Activated B cell treated with CpG ODN at 0.5 μM for 24 hours (primary cell): Measurements from ENCODE around the gene MGMT. TPM values are rescaled to one million over a fixed set of nuclear protein-coding genes. Genes with fewer than 3 reads are reported as not detected.

ENCODE experiments used
- ATAC-seq: fragments of 200-7000 bp; cut with Tn5 transposase; one replicate; pipeline ENCODE4 v1.10.0; 2021; ENCODE audit warnings: low read depth, mild to moderate bottlenecking, moderate library complexity
- CTCF ChIA-PET: fragments of 350-600 bp; sonication (Branson Sonifier 250); formaldehyde crosslinking; loops from one replicate; lab custom pipeline; 2021; ENCODE audit warnings: antibody characterized with exemption; lab: Charles Lee
- POLR2A ChIA-PET: fragments of 350-600 bp; sonication (Branson Sonifier 250); formaldehyde crosslinking; loops from one replicate; lab custom pipeline; 2021; ENCODE audit warnings: antibody characterized with exemption; lab: Charles Lee
- DNase-seq: peaks from one replicate; pipeline ENCODE4 v3.0.0; 2022
- H3K27ac Mint-ChIP-seq: one replicate; pipeline ENCODE4 v1.8.0; 2020; ENCODE audit warnings: mixed read lengths
- H3K27me3 Mint-ChIP-seq: one replicate; pipeline ENCODE4 v1.8.0; 2021; ENCODE audit warnings: mixed read lengths
- H3K36me3 Mint-ChIP-seq: one replicate; pipeline ENCODE4 v1.8.0; 2021; ENCODE audit warnings: low read depth, mixed read lengths
- H3K4me1 Mint-ChIP-seq: one replicate; pipeline ENCODE4 v1.8.0; 2021; ENCODE audit warnings: mixed read lengths
- H3K4me3 Mint-ChIP-seq: one replicate; pipeline ENCODE4 v1.8.0; 2020; ENCODE audit warnings: mild to moderate bottlenecking, mixed read lengths
- H3K9me3 Mint-ChIP-seq: one replicate; pipeline ENCODE4 v1.8.0; 2020; ENCODE audit warnings: mixed read lengths
- CTCF ChIP-seq: fragments of 200-600 bp; IDR thresholded peaks from one replicate; pipeline ENCODE4 v1.8.0; 2022; ENCODE audit warnings: antibody characterized with exemption, mild to moderate bottlenecking
- intact Hi-C: fragments of 100-400 bp; cut with micrococcal nuclease; formaldehyde crosslinking; loops from one replicate; pipeline ENCODE4 v1.15.1; 2024
- total RNA-seq: library from RNA; stranded (reverse); gene quantifications from 2 replicates; pipeline ENCODE4 v1.2.3, GENCODE V29; 2022

MGMT gene
- total RNA-seq, 1 donor from 2014 or later, result 25.8 TPM

DNA sequence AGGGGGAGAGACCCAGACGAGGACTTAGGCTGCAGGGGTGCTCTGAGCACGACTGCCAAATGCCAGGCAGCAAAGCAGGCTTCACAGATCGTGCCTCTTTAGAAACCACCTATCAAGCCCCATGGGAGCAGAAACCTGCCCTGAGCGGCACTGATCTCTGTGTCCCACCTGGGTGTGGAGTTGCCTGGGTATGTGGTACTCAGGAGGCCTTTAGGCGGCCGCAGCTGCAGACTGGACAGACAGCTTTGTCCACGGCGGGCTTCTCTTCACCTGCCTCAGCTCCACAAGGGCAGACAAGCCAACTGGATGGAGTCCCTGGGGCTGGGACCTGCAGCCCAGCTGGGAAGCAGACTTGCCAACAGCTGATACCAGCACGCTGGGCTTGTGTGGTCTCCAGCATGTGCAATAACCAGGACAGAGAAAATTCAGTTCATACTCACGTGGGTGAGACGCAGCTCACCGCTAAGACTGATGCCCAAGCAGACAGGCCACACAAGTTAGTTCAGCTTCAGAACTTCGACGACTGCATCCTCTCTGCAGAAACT, 333.8 kb downstream of the MGMT start:
- no peaks in the 10 kb centered on the region for H3K36me3 Mint-ChIP-seq
- intact Hi-C loops, result no loop called here
- peaks cover 21% of the 10 kb centered on the region for H3K9me3 Mint-ChIP-seq
- ATAC-seq (no peak), DNase-seq (no peak)
- H3K4me1 Mint-ChIP-seq, result no peaks in the 10 kb centered on the region
- ChIA-PET CTCF (no interaction called here), POLR2A (no interaction called here)
- H3K4me3 Mint-ChIP-seq, result no peak overlapping the region
- no peak for TF ChIP-seq CTCF
- H3K27me3 Mint-ChIP-seq, result no peaks in the 10 kb centered on the region
- H3K27ac Mint-ChIP-seq, result no peak overlapping the region

DNA sequence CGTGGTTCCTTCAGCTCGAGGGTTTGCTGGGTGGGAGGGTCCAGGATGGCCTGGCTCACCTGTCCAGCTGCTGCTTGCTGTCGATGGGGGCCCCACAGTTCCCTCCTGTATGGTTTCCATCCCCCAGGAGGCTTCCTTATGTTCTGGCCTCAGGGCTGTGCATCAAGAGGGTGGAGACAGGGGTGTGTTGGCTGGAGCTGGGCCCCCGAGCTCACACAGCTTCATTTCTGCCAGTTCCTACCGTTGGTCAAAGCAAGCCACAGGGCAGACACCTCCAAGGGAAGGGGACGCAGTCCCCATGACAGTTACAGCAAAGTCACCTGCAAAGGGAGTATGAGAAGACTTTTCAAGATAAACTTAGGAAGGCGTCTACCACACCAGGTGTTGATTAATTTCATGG, 340.2 kb downstream of the MGMT start:
- no peak for TF ChIP-seq CTCF
- no peak for DNase-seq
- no peak for ATAC-seq
- no peak overlapping the region for H3K27ac Mint-ChIP-seq
- no peaks in the 10 kb centered on the region for H3K36me3 Mint-ChIP-seq
- CTCF ChIA-PET, result no interaction called here
- no peaks in the 10 kb centered on the region for H3K4me1 Mint-ChIP-seq
- H3K9me3 Mint-ChIP-seq, result peaks cover 25% of the 10 kb centered on the region
- H3K4me3 Mint-ChIP-seq, result no peak overlapping the region
- intact Hi-C loops, result no loop called here
- no peaks in the 10 kb centered on the region for H3K27me3 Mint-ChIP-seq
- POLR2A ChIA-PET, result no interaction called here

DNA sequence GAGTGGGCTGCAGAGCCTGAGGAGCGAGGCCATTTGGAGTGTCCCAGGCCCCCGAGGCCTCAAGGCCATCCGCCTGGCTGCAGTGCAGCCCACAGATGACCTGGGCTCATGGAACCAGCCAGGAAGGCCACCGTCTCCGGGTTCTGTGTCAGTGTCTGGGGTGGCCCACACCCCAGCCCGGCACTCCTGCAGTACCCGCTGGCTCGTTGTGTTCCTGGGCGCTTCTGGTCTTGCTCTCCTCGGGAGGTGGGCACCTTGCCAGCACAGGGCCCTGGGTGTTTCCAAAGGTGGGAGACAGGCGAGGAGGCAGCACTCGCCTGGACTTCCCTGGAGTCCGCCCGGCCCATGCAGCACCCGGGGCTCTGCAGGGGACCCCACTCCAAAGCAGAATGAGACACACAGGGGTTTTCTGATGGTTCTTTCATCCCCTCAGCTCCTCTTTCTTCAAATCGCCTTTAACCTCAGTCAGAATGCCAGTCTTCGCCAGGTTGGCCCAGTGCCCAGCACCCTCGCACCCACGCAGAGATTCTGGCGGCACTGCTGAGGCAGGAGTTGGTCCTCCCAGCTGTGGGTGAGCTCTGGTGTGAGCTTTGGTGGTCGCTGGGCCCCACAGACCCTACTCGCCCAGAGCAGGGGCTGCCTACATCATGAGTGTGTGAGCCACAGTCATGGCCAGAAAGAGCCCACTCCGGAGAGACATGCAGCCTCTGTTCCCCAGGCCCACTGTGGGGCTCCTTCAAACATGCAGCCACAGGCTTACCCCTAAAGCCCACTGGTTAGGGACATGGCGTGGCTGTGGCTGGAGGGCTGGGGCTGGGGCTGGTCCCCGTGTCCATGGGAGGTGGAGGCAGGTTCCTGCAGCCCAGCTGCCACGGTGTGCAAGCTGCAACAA, 341.3 kb downstream of the MGMT start:
- no peaks in the 10 kb centered on the region for H3K27me3 Mint-ChIP-seq
- no peaks in the 10 kb centered on the region for H3K36me3 Mint-ChIP-seq
- POLR2A ChIA-PET, result no interaction called here
- H3K27ac Mint-ChIP-seq, result no peak overlapping the region
- H3K9me3 Mint-ChIP-seq, result peaks cover 24% of the 10 kb centered on the region
- no peak overlapping the region for H3K4me3 Mint-ChIP-seq
- no peak for TF ChIP-seq CTCF
- ATAC-seq (no peak), DNase-seq (no peak)
- intact Hi-C loops, result no loop called here
- no peaks in the 10 kb centered on the region for H3K4me1 Mint-ChIP-seq
- CTCF ChIA-PET, result no interaction called here

DNA sequence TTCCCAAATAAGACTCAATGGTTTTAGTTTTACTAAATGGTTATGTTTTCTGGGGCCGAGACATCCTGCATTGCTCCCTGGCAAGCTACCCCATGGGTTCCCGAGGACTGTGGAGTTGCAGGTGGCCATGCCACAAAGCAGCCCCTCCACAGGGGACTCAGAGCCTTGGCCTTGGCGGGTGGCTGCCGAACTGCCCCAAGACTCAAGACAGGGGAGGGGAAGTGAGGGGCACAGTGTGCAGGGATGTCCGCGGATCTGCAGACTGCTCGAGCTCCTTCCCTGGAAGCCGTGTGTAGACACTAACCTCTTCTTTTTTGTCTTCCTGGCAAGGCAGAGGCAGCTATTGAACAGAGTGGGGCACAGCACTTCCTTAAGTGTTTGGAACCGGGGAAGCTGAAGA, 342.4 kb downstream of the MGMT start:
- Mint-ChIP-seq H3K4me1 (no peaks in the 10 kb centered on the region), H3K4me3 (no peak overlapping the region), H3K36me3 (no peaks in the 10 kb centered on the region), H3K9me3 (peaks cover 13% of the 10 kb centered on the region), H3K27me3 (no peaks in the 10 kb centered on the region), H3K27ac (no peak overlapping the region)
- ATAC-seq (no peak), DNase-seq (no peak)
- intact Hi-C loops, result no loop called here
- ChIA-PET CTCF (no interaction called here), POLR2A (no interaction called here)
- TF ChIP-seq CTCF, result no peak

DNA sequence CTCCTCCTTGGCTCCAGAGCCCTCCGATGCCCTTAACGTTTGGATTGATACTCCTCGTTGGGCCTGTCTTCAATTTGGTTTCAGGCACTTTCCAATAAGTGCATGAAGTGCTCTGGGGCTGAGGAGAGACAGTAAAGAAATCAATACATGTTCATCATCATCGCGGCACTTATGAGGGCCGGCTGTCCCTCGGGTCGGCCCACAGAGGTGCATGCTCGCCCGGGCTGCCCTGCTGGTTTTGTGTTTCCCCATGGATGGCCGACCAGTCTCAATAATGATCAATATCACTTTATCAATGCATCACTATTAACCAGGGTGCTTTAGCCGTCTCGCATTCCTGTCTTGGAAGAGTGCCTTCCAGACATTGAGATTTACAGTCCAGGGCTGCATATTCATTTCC, 342.8 kb downstream of the MGMT start:
- TF ChIP-seq CTCF, result no peak
- H3K27ac Mint-ChIP-seq, result no peak overlapping the region
- intact Hi-C loops, result no loop called here
- no peak for ATAC-seq
- ChIA-PET CTCF (no interaction called here), POLR2A (no interaction called here)
- no peaks in the 10 kb centered on the region for H3K27me3 Mint-ChIP-seq
- no peaks in the 10 kb centered on the region for H3K4me1 Mint-ChIP-seq
- H3K4me3 Mint-ChIP-seq, result no peak overlapping the region
- H3K36me3 Mint-ChIP-seq, result no peaks in the 10 kb centered on the region
- DNase-seq, result no peak
- peaks cover 12% of the 10 kb centered on the region for H3K9me3 Mint-ChIP-seq
